Right lung (tissue), 5 donors: Measurements from ENCODE around the gene TMEM271. TPM values are rescaled to one million over a fixed set of nuclear protein-coding genes. Genes with fewer than 3 reads are reported as not detected.
A peak's percentile ranks its signal among the peaks of the same experiment; 100 is the strongest.
"Not testable (repeated sequence)": the region's sequence is repeated elsewhere in the genome, so short reads cannot be mapped to it uniquely, and the experiment has no call there.

Experiments
- DNase-seq, 2 donors: peaks; one replicate each; pipeline ENCODE4 v3.0.0-alpha.2; 2013
- polyA plus RNA-seq, 5 donors: library from polyadenylated mRNA; unstranded; fragments of 120-200 nt; gene quantifications; one replicate each; pipeline versions ENCODE4 v1.2.1 to v1.2.3, GENCODE V29; 2013; ENCODE audit warnings: inconsistent platforms in 1 of 5, low replicate concordance in 1 of 5; ENCODE audit not compliant: insufficient read length in 5 of 5, insufficient read depth in 1 of 5

TMEM271 gene
- polyA plus RNA-seq, 5 donors = 0.05 TPM; not detected in 4

GRCh38 chr4:610411-611261 is 34.5 kb upstream of the TMEM271 start:
- no peak for DNase-seq

GRCh38 chr4:609400-610050 is 33.4 kb upstream of the TMEM271 start:
- DNase-seq = no peak

- DNase-seq = no peak
Observed at GRCh38 chr4:608236-608635, 32.1 kb upstream of the TMEM271 start.

GRCh38 chr4:605702-606425 is 29.8 kb upstream of the TMEM271 start:
- DNase-seq = no peak

- no peak for DNase-seq
Observed at GRCh38 chr4:604131-604530, 28.0 kb upstream of the TMEM271 start.

- peak; percentile 18 to 22 for DNase-seq
Observed at GRCh38 chr4:602559-602942, 26.5 kb upstream of the TMEM271 start.

- DNase-seq = no peak
Observed at GRCh38 chr4:601612-602558, 25.8 kb upstream of the TMEM271 start.

GRCh38 chr4:600850-601515 is 24.9 kb upstream of the TMEM271 start:
- no peak for DNase-seq

GRCh38 chr4:600166-600565 is 24.1 kb upstream of the TMEM271 start:
- no peak for DNase-seq

- no peak for DNase-seq
Observed at GRCh38 chr4:598925-599324, 22.8 kb upstream of the TMEM271 start.

GRCh38 chr4:592825-593520 is 16.9 kb upstream of the TMEM271 start:
- DNase-seq = no peak

- DNase-seq = not testable (repeated sequence)
Observed at GRCh38 chr4:592178-592577, 16.1 kb upstream of the TMEM271 start.

- DNase-seq = no peak
Observed at GRCh38 chr4:590313-590841, 14.3 kb upstream of the TMEM271 start.

GRCh38 chr4:589219-589963 is 13.3 kb upstream of the TMEM271 start:
- no peak for DNase-seq

GRCh38 chr4:588351-588849 is 12.3 kb upstream of the TMEM271 start:
- no peak for DNase-seq

GRCh38 chr4:587671-588350 is 11.7 kb upstream of the TMEM271 start:
- DNase-seq = no peak

GRCh38 chr4:583820-584219 is 7.7 kb upstream of the TMEM271 start:
- no peak for DNase-seq

GRCh38 chr4:581753-582361 is 5.8 kb upstream of the TMEM271 start:
- DNase-seq = no peak
